HG03457 (cell line): ENCODE data around the gene HOXC13.

Source experiments
- ATAC-seq: cut with Tn5 transposase; IDR thresholded peaks from one replicate; pipeline ENCODE4 v1.9.1; 2021; ENCODE audit warnings: moderate number of reproducible peaks; ENCODE audit not compliant: unreplicated experiment

The HOXC13 gene

GRCh38 chr12:53980802-53981496 lies 42.3 kb downstream of the HOXC13 start:
- ATAC-seq: no peak

DNA sequence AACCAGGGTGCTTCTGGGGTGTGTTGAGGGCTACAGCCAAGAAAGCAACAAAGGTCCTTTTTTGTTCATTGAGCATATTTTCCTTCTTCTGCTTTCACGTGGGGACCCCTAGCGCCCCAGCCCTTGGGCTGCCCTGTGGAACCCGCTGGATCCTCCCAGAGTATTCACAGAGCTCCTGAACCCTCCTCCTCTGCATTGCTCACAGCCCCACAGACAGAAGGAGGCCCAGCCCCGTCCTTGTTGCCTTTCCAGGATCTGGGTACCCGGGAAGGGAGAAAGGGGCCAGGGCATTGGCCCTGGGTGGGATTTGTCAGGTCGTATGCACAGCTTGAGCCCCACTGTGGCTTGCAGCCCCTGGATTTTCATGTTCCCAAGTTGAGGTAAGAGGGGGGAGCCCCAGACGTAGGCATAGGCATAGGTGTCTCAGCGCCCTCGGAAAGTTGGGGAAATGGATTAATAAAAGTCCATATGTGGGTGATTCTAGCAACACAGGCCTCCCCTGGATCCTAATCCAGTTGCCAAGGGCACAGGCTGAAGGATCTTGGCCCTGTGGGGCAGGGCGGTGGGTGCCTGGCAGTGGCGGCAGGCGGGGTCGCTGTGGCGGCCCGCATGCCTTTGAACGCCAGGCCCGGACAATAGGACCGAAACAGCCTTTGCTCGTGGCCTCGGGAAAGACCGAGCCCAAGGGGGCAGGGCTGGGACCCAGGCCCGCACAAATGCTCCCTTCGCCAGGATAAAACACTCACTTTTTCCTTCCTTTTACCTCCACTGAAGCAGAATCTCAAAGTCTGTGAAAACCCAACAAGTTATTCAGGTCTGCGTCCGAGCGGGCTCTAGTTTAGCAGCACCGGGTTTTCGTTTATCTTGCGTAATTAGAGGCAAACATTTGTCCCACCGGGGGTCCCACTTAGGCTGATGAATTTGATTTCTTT lies 43.3 kb downstream of the HOXC13 start:
- ATAC-seq: no peak

DNA sequence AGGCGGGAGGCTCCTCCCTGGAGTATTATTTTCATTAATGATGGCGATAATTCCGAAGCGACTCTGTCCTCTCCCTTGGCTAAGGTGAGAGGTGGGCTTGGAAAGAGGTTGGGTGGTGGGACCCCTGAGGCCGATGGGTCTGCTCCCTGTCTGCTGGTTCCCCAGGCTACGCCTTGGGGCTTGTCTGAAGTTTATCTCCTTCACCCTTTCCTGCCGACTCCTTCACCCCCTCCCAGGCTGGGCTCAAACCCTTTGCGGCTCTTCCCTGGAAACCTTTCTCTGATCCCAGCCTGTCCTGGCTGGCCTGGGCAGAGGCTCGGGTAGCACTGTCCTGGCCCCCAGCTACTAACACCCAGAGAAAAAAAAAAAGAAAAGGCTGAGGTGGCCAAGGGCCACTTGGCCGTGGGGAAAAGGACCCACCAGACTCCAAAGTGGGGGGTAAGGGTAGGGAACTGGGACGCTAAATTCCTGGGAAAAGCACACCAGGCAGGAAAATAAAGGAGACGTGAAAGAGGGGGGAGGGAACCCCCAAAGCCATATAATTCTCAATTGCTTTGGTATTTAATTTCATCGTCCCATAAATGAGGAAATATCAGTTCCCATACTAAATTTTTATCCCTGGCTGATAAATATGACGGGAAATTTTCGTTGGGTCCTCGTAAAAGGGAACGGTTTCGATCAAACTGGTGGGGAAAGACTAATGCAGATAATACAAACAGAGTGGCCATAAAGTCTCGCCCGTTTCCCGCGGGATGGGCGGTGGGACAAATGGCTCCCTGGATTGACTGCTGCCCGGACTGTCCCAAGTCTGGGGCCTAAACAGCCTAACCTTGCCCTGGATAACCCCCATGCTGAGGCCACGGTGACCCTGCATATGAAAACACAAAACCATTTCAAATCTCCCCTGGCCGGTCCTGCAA lies 44.3 kb downstream of the HOXC13 start:
- no peak for ATAC-seq

DNA sequence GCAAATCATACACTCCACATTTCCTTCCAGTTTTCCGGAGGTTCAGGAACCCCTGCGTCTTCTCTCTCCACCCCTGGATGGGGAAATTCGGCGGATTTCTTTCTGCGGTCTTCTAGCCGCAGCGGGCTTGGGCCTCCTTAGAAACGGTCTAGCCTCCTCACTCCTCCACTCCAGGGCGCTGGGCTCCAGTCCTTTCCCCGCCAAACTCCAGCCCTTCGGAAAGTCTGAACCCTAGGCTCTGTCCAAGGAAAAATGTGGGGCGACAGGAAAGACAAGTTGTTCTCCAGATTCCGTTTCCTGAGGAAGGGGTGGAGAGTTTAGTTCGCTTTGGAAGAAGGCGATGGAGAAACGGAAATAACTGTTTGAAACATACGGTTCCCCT lies 44.9 kb downstream of the HOXC13 start:
- ATAC-seq: no peak

GRCh38 chr12:53983950-53984572 lies 45.4 kb downstream of the HOXC13 start:
- ATAC-seq: no peak

GRCh38 chr12:53984901-53985691 lies 46.5 kb downstream of the HOXC13 start, which contains the start of gene HOXC10:
HOXC10 (plus strand) TSS chr12:53985146; CDS start chr12:53985260, 114 bp downstream.
- no peak for ATAC-seq

- ATAC-seq: no peak
Measured at GRCh38 chr12:53985692-53985993, 47.0 kb downstream of the HOXC13 start.

GRCh38 chr12:53985994-53986685 lies 47.5 kb downstream of the HOXC13 start:
- no peak for ATAC-seq

GRCh38 chr12:53986686-53987483 lies 48.3 kb downstream of the HOXC13 start:
- ATAC-seq: no peak

DNA sequence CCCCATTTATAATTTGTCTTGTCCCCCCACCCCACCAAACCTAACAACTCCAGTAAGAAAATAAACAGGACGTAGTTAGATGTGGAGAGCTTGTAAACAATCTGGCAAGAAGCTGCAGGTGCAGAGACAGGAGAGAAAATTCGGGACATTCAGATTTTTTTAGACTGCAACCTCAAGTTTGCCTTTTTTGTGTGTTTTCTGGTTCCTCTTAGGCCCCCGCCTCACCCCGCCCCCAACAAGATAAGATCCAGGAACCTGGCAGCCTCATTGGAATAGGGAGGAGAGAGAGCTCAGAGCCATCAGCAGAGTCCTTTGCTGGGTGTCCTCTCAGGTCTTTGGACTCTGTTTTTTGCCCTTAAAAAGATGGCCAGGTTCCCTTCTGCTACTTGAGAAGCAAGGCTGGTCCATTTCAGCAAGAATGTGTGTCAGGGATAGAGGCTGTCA lies 49.2 kb downstream of the HOXC13 start:
- ATAC-seq: no peak

DNA sequence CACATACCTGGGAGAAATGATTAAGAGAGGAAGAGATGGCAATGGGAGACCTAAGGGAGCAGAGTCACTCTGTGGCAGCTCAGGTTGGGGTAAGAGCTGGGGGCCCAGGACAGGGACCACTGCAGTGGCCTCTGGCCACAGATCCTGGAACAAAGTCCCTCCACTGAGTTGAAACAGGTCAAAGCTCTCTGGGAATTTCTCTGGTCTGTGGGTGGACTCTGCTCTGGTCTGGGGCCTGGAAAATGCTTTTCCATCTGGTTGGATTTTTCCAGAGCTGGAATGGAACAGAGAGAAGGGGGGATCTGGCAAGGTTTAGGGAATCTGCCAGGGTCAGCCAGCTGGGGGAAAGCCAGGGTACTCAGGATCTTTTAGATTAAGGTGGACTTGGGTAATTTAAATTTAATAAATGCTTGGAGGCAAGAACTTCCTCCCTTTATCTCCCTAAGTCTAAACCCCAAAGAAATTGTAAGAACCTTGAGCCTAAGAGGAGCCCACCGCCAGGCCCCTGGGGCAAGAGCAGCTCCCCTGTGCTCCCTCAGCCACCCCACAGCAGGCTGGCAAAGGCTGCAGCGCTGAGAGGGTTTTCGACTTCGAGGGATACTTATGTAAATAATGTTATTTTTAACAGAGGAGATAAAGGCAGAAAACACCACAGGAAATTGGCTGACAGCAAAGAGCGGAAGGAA lies 50.1 kb downstream of the HOXC13 start:
- ATAC-seq: no peak

DNA sequence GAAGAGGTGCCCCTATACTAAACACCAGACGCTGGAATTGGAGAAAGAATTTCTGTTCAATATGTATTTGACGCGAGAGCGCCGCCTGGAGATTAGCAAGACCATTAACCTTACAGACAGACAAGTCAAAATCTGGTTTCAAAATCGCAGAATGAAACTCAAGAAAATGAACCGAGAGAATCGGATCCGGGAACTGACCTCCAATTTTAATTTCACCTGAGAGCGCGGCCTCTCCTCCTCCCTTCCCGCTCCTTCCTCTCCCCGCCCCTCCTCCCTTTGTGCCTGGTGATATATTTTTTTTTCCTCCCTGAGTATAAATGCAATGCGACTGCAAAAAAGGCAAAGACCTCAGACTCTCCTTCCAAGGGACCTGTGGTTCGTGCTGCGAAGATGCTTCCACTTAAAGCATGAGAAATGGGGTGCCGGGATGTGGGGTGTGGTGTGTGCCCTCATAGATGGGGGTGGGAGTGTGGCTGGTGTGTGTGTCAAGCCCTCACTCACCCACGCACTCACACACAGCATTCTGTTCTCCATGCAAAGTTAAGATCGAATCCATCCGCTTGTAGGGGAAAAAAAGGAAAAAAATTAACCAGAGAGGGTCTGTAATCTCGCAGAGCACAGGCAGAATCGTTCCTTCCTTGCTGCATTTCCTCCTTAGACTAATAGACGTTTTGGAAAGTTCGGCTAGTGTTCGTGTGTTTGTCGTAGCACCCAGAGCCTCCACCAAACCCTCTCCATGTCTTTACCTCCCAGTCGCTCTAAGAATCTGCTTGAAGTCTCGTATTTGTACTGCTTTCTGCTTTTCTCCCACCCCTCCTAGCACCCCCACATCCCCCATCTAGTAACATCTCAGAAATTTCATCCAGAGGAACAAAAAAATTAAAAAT lies 50.8 kb downstream of the HOXC13 start:
- ATAC-seq: no peak

DNA sequence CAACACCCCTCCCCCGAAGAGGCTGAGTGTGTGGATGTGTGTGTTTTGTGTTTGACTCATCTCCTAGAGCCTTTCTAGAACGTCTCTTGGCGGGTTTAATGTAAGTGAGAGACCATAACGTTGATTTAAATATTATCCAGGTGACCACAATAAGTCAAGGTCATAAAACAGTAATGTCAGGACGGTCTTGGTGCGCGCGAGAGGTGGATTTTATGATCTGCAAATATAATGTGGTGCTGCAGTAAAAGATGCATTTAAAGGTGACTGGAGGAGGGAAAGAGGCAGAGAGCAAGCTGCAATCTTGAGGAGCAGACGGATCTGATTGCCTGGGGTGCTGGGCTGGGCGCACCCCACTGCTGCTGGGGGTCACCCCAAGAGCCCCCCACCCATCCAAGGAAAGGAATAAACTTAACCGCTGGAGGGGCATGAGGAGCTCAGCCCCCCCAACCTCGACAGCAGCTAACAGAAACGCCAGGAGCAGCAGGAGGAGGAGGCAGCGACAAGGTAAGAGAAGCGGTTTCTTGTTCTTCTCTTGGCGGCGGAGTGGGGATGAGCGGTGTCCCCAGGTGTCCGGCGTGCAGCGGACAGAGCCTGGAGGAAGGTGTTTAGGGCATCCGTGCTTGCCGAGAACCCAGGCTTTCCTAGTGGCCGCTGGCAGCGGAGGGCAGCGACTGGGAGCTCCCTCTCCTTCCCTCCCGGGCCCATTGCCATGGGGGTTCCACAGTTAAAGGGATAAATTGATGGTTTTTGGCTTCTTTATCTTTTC lies 51.9 kb downstream of the HOXC13 start:
- no peak for ATAC-seq

DNA sequence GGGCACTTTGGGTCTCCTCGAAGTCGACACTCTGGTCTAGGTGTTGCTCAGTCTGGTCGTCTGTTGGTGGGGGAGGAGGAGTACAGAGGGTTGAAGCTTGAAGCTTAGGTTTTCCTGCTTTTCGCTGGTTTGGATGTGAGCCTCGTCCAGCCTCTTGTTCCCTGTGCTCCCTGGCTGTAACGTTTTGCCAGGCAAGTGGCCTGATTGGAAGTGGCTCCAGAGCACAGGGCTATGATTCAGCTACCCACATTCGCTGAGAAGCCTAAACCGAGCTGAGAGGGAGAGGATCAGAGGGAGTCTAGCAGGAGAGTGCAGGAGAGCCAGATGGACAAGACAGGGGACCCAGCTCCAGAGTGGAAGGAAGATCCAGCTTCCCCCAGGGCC lies 52.4 kb downstream of the HOXC13 start:
- no peak for ATAC-seq

DNA sequence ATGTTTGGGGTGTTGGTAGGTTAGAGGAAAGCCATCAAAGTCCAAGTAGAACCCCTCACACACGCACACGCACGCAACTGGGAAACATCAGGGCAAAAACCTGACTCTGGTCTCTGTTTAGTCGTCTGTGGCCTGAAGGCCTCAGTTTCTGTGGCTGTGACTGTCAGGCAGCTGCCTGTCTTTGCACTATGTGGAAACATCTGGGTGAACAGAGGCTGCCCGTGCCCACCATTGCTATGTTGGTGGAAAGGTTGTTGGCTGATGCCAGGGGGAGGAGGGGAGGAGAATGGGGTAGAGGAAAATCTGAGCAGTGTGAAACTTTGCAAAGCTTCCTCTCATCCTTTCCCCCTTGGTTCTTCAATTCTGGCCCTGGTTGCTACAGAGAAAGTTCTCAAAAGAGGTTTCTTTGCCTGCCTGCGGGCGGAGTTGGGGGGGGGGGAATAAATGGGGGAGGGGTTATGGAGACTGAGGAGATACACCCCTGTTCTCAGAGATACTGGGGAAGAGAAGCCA lies 53.8 kb downstream of the HOXC13 start:
- no peak for ATAC-seq
